ENCODE measurements around the gene C13orf46.

DNA sequence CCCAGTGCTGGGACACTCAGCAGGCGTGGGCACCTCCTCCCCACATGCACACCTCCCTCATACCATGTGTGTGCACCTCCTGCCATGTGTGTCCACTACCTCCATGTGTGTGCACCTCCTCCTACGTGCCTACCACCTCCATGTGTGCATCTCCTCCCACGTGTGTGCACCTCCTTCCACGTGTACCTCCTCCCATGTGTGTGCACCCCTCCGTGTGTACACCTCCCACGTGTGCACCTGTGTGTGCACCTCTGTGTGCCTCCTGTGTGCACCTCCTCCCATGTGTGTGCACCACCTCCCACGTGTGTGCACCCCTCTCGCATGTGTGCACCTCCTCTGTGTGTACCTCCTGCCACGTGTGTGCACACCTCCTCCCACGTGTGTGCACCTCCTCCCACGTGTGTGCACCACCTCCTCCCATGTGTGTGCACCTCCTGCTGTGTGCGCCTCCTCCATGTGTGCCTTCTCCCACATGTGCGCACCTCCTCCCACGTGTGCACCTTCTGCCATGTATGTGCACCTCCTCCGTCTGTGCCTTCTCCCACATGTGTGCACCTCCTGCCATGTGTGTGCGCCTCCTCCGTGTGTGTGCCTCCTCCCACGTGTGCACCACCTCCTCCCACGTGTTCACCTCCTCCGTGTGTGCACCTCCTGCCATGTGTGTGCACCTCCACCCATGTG is 6.1 kb upstream of the C13orf46 start:
- TF ChIP-seq, protein P1, sequence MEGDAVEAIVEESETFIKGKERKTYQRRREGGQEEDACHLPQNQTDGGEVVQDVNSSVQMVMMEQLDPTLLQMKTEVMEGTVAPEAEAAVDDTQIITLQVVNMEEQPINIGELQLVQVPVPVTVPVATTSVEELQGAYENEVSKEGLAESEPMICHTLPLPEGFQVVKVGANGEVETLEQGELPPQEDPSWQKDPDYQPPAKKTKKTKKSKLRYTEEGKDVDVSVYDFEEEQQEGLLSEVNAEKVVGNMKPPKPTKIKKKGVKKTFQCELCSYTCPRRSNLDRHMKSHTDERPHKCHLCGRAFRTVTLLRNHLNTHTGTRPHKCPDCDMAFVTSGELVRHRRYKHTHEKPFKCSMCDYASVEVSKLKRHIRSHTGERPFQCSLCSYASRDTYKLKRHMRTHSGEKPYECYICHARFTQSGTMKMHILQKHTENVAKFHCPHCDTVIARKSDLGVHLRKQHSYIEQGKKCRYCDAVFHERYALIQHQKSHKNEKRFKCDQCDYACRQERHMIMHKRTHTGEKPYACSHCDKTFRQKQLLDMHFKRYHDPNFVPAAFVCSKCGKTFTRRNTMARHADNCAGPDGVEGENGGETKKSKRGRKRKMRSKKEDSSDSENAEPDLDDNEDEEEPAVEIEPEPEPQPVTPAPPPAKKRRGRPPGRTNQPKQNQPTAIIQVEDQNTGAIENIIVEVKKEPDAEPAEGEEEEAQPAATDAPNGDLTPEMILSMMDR (IDR thresholded peaks at IDR 0.05 in 8 of 11, conservative IDR thresholded peaks at IDR 0.05 in 3 of 11): no peak
- TF ChIP-seq POLR2A (IDR thresholded peaks at IDR 0.05) (no peak), POLR2AphosphoS5 (IDR thresholded peaks at IDR 0.05) (peak in 1 of 3 donors; percentile 40)
